GM21576 (cell line): ENCODE data around the gene ZNF616.
"Not testable (repeated sequence)": the region's sequence is repeated elsewhere in the genome, so short reads cannot be mapped to it uniquely, and the experiment has no call there.

Experiments used
- ATAC-seq: cut with Tn5 transposase; IDR thresholded peaks from one replicate; pipeline ENCODE4 v1.9.1; 2021; ENCODE audit warnings: mild to moderate bottlenecking, moderate library complexity; ENCODE audit not compliant: unreplicated experiment

The ZNF616 gene

DNA sequence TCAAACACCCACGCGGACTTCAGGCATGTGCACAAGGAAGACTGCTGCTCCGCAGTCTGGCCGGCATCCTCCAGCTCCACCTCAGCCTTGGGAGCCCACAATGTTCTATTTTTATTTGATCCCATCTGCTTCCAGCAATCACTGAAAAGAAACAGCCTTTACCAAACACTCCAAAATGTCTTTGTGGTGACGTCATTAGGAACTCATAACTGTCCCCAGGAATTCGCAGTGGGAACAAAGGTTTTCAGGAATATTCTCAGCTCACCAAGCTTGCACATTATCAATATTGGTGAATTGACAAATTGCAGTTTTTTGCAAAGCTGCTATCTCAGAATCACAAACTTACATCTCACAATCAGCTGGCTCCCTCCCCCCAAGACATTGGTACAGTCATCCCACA lies 29.0 kb downstream of the ZNF616 start:
- no peak for ATAC-seq

DNA sequence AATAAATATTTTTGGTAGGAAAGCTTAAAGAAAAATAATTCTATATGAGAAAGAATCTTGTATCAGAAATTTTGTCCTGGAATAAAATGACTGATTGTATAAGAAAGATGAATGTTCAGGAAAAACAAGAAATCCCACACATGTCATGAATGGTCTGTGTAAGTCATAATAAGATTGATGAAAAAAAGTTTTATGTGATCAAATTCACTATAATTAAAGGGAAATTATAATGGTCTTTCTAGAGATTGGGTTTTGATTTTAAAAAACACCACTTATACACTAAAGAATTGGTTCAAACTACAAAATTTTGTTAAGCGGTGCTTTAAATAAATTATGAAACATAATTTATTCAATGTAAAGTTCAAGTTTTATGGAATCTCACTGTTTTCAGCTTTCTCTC lies 37.0 kb downstream of the ZNF616 start:
- no peak for ATAC-seq

DNA sequence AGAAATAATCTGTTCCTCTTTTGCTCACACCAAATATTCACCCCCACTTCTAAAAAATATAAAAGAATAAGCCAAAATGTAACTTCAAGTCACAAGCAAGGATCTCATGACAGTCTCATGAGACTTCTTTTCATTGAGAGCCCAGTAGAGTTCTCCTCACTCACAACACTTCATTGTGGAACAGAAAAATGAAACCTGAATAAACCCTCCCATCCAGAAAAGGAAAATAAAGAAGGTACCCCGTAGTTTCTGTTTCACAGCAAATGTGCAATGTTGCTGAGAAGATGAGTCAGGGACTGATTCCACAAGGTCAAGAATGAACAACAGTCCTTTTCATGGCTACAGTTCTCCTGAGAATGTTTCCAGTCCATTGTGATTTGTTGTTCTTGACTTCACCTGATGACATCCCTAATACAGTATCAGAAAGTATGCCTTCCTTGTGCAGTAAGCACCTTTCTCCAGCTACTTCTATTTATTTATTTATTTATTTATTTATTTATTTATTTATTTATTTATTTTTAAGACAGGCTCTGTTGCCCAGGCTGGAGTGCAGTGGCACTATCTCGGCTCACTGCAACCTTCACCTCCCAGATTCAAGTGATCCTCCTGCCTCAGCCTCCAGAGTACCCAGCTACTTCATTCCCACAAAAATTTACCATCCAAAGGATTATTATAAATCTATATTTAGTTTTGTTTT lies 37.7 kb downstream of the ZNF616 start:
- ATAC-seq, result no peak

DNA sequence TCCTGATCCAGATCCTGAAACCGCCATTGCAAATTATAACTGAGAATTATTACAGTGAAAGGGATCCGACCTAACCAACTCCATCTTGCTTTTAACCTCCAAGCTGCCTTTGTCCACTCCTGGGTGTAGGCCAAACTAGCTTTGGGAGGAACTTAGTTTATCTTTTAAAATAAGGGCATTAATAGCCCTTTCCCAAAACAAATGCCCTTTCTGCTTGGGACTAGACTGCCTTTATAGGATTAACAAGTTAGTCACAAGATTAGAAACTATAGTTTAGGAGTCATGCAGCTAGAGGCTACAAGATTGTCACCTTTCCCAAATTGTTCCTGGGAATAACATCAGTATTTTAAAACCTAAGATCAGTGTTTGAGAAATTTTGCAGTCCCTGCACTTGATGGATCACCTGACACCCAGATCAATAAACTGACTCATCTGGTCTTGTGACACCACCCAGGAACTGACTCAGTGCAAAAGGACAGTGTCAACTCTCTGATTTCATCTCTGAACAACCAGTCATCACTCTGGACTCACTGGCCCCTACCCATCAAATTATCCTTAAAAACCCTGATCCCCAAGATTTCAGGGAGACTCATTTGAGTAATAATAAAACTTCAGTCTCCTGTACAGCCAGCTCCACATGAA lies 40.1 kb downstream of the ZNF616 start:
- ATAC-seq, result no peak

DNA sequence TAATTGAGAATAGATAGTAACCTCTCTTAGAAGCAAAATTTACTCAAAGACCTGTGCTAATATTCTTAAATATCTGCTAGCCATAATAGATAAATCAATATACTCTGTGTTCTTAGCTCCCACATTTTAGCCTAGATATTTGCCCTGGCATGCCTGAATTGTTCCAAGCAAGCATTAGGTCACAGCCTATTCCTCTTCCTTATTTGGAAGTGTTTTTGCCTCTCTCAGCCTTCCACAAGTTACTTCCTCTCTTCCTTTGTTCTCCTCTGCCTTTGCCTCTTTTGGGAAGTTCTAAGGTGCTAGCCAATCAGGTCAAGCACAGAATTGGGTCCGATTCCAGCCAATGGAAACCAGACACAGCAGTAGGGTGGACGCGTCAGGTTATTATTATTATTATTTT lies 43.3 kb downstream of the ZNF616 start:
- not testable (repeated sequence) for ATAC-seq

DNA sequence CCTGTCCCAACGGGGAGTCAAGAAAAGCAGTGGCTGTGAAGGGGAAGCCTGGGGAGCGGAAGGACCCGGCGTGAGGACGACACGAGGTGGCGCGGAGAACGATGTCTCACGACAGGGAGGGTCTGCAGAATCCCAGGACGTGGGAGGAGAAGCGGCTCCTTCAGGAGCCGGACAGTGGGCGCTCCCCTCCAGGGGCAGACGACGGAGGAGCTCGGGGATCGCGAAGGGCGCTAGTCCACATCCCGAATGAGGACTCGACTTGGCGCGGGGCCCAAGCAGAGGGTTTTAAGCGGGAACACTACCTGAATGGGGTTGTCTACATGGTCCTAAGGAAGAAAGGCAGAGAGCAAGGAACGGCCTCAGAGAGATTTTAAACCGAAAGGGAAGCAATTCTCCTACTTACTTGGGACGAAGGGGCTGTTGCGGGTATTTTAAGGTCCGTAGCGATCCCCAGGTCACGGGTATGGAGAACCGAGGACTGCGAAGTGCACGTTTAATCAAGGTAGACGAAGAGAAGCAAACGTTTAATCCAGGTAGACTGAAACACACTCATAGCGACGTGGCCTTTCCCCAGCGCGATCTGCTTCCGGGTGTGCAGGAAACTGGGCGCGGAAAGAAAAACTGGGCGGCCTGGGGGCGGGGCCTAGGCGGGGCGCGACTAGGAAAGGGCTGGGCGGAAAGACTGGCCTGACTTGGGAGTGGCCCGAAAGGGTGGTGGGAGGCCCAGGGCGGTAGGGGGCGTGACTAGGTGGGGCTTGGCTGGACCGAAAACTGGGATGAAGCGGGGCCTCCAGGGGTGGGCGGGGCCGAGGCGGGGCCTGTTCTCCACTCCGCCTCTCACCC lies 44.3 kb downstream of the ZNF616 start, which contains the start of gene ZNF841:
Gene ZNF841 (minus strand): TSS at position 594 of the 843 bp plus-strand sequence. CDS start 10,964 bp downstream, outside the sequence.
- ATAC-seq, result peak; percentile 87

DNA sequence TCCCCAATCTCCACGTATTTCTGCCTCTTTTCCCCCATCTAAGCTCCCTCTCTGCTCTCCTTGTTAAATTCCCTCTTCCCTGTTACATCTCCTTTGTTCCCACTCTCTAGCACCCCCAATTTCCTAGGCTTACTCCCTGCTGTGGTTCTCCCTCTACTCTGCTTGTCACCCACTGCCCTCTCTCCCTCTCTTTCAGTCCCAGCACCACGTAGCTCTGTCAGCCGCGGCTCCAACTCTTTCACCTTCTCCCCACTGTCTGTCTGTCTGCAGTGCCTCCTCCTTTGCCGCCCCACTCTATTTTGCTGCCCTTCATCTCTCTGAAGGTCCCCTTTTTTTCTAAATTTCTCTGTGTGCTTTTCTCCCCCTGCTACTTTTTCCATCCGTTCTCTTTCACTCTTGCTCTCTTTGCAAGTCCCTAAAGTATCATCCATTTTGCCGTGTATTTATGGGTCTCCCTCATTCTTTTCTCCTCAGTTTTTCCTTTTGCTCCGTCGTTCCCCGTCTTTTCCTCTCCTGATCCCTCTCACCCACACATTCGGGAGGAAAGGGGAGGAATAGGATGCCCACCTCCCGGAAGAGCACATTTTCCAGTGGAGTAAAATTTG lies 45.1 kb downstream of the ZNF616 start:
- no peak for ATAC-seq

DNA sequence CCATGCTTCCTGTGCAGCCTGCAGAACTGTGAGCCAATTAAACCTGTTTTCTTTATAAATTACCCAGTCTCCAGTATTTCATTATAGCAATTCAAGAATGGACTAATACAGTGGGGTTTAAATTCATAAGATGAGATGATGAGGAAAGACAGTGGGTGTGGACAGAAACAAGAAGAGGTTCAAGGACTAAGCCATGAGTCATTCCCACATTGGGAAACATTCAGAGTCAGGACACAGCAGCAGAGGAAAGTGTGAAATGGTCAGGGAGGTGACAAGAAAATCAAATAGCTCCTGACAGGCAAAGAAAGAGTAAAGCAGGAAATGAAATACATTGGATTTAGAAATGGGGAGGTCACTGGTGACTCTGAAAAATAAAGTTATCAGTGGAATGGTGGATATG lies 53.3 kb downstream of the ZNF616 start:
- no peak for ATAC-seq

DNA sequence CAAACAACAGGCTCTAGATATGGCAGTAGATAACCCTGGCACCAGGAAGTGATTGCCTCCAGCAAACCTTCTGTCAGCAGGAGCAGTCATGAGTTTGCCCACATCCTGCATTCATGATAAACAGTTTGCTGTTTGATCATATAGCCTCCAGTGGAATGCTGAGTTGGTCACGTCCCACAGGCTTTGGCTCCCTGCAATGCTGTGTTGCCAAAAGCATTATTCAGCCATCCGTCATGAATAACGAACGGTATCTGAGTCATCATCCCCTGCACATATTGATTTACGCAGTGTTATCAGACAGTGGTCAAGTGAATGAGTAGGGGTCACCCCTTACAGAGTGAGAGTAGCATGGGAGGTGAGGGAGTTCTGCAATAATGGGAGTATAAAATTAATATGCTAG lies 69.2 kb downstream of the ZNF616 start:
- ATAC-seq, result no peak

DNA sequence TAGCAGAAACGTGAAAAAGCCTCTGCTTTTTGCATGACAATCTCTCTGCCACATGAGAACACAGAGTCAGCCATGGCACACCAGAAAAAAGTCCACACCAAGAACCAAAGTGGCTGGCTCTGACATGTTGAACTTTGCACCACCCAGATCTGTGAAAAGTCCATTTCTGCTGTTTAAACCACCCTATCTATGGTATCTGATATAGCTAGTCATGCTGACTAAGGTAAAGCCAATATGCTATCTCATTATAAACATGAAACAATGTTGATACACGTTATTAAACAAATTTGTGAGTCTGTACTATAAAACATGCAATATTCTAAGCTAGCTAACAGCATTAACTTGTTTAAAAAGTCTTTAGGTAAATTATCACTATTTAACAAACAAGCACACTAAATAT lies 70.1 kb downstream of the ZNF616 start:
- no peak for ATAC-seq

DNA sequence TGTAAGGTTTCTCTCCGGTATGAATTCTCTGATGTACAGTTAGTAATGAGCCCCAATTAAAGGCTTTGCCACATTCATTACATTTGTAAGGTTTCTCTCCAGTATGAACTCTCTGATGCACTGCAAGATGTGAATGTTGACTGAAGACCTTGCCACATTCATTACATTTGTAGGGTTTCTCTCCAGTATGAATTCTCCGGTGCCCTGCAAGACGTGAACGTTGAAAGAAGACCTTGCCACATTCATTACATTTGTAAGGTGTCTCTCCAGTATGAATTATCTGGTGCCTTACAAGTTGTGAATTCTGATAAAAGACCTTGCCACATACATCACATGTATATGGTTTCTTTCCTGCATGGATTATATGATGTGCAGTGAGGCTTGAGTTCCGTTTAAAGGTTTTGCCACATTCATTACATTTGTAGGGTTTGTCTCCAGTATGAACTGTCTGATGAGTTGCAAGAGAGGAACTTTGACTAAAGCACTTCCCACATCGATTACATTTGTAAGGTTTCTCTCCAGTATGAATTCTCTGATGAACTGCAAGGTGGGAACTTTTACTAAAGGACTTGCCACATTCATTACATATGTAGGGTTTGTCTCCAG lies 73.4 kb downstream of the ZNF616 start:
- ATAC-seq, result no peak

DNA sequence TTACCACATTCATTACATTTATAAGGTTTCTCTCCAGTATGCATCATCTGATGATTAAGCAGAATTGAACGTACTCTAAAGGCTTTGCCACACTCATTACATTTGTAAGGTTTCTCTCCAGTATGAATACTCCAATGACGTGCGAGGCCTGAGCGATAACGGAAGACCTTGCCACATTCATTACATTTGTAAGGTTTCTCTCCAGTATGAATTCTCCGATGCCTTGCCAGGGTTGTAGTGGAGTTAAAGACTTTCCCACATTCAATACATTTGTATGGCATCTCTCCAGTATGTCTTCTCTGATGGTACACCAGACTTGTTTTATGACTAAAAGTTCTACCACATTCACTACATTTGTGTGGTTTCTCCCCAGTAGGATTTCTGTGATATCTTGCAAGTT lies 74.3 kb downstream of the ZNF616 start:
- ATAC-seq, result no peak
